OCI-LY7 (cell line): ENCODE results near the gene SRP68.

ENCODE experiments used
- EZH2phosphoT487 ChIP-seq: fragments of 200-600 bp; sonication (generic); IDR thresholded peaks from 2 replicates; pipeline ENCODE4 v1.6.1; 2018; ENCODE audit warnings: low read depth, borderline replicate concordance, mild to moderate bottlenecking, mixed run types, antibody characterized with exemption, low read length, moderate library complexity, mixed read lengths
- TF ChIP-seq, protein P1 (sequence below): fragments of 200-600 bp; sonication (generic); conservative IDR thresholded peaks from 2 replicates; pipeline ENCODE4 v1.5.1; 2014; ENCODE audit warnings: mild to moderate bottlenecking, antibody characterized with exemption, low read length, moderate library complexity, mixed read lengths

DNA sequence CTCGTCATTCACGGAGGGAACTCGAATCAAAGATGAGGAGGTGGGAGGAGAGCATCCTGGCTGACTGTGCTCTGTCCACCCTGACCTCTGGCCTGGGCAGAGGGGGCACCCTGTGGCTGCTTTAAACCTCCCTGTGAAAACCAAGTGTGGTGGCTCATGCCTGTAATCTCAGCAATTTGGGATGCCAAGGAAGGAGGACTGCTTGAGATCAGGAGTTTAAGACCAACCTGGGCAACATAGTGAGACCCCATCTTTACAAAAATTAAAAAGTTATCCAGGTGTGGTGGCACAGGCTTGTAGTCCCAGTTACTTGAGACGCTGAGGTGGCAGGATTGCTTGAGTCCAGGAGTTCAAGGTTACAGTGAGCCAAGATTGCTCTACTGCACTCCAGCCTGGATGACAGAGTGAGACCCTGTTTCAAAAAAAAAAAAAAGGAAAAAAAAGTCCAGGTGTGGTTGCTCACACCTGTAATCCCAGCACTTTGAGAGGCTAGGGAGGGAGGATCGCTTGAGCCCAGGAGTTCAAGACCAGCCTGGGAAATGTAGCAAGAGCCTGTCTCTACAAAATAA, 77.4 kb downstream of the SRP68 start:
- TF ChIP-seq, protein P1, sequence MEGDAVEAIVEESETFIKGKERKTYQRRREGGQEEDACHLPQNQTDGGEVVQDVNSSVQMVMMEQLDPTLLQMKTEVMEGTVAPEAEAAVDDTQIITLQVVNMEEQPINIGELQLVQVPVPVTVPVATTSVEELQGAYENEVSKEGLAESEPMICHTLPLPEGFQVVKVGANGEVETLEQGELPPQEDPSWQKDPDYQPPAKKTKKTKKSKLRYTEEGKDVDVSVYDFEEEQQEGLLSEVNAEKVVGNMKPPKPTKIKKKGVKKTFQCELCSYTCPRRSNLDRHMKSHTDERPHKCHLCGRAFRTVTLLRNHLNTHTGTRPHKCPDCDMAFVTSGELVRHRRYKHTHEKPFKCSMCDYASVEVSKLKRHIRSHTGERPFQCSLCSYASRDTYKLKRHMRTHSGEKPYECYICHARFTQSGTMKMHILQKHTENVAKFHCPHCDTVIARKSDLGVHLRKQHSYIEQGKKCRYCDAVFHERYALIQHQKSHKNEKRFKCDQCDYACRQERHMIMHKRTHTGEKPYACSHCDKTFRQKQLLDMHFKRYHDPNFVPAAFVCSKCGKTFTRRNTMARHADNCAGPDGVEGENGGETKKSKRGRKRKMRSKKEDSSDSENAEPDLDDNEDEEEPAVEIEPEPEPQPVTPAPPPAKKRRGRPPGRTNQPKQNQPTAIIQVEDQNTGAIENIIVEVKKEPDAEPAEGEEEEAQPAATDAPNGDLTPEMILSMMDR = no peak
- no peak for TF ChIP-seq EZH2phosphoT487
